ENCODE data around the gene ASPDH. TPM values are rescaled to one million over a fixed set of nuclear protein-coding genes. Genes with fewer than 3 reads are reported as not detected.

Gene ASPDH
- polyA plus RNA-seq, 2 of the 4 experiments (the other 2 are of a cell fraction): not detected

- FAIRE-seq (no peak), ATAC-seq (no peak), DNase-seq (ENCODE audit: low read depth in 1 of 2, low spot score in 1 of 2) (no peak)
- Histone ChIP-seq H3K27ac (no peak overlapping the region), H3K4me3 (no peak overlapping the region), H3K9me3 (no peaks in the 10 kb centered on the region), H3K4me1 (peaks cover 12% of the 10 kb centered on the region), H3K4me2 (no peak overlapping the region)
- TF ChIP-seq JUNB (IDR thresholded peaks at IDR 0.05): no peak
- no peak for TF ChIP-seq POLR2AphosphoS2 (conservative IDR thresholded peaks at IDR 0.05; ENCODE audit: low read length)
- no peak for TF ChIP-seq ELK1 (IDR thresholded peaks at IDR 0.05; ENCODE audit: low read depth, low read length)
- no peak for TF ChIP-seq MAZ (IDR thresholded peaks at IDR 0.05; ENCODE audit: borderline replicate concordance, low read depth, low read length)
- TF ChIP-seq MYC (IDR thresholded peaks at IDR 0.05; ENCODE audit: borderline replicate concordance, low read length): no peak
- TF ChIP-seq SREBF2 (IDR thresholded peaks at IDR 0.05): no peak
- no peak for TF ChIP-seq ZFP36 (IDR thresholded peaks at IDR 0.05; ENCODE audit: borderline replicate concordance, partially characterized antibody)
- no peak for TF ChIP-seq CBX8 (IDR thresholded peaks at IDR 0.05)
- TF ChIP-seq KDM1A (IDR thresholded peaks at IDR 0.05; ENCODE audit: low read depth): no peak
- TF ChIP-seq HMGXB4 (CRISPR knock-in tag; IDR thresholded peaks at IDR 0.05; ENCODE audit: borderline replicate concordance): no peak
- TF ChIP-seq EHF (CRISPR knock-in tag; IDR thresholded peaks at IDR 0.05): no peak
- TF ChIP-seq BHLHE40 (IDR thresholded peaks at IDR 0.05; ENCODE audit: low read depth, low read length): no peak
- TF ChIP-seq HOXB13 (CRISPR knock-in tag; IDR thresholded peaks at IDR 0.05; ENCODE audit: low read depth): no peak
- no peak for TF ChIP-seq EP300 (IDR thresholded peaks at IDR 0.05)
- no peak for TF ChIP-seq TFCP2L1 (CRISPR knock-in tag; IDR thresholded peaks at IDR 0.05)
- no peak for TF ChIP-seq NR3C1 (IDR thresholded peaks at IDR 0.05)
- ChIA-PET CTCF (interaction anchor here (0.6 to 11.8 kb wide), 6 partner anchors 13 to 218 kb away, joined by 3 to 355 read pairs (median 6); no protein-coding TSS in a partner anchor), POLR2A (interaction anchor here (0.6 kb wide), 1 partner anchor 100 kb away, joined by 3 read pairs; no protein-coding TSS in a partner anchor)
- 54% methylated on average over 10 of the region's 10 CpGs for WGBS (ENCODE audit: missing lambda C conversion rate)
Observed at GRCh38 chr19:50559636-50560035, 45.9 kb upstream of the ASPDH start.

- ChIA-PET POLR2A (no interaction called here), CTCF (interaction anchor here (1.1 to 11.8 kb wide), 9 partner anchors 14 to 226 kb away, joined by 4 to 355 read pairs (median 15); no protein-coding TSS in a partner anchor)
- no peak for DNase-seq (ENCODE audit: low read depth in 1 of 2, low spot score in 1 of 2)
- 81% methylated on average over 13 of the region's 13 CpGs for WGBS (ENCODE audit: missing lambda C conversion rate)
- FAIRE-seq: no peak
- Histone ChIP-seq H3K4me2 (no peak overlapping the region), H3K4me3 (no peak overlapping the region), H3K9me3 (no peaks in the 10 kb centered on the region), H3K27ac (no peak overlapping the region), H3K4me1 (peaks cover 12% of the 10 kb centered on the region)
- ATAC-seq: no peak
- no peak for TF ChIP-seq ELK1 (IDR thresholded peaks at IDR 0.05; ENCODE audit: low read depth, low read length)
- no peak for TF ChIP-seq HEYL (CRISPR knock-in tag; IDR thresholded peaks at IDR 0.05)
- TF ChIP-seq REST (IDR thresholded peaks at IDR 0.05): no peak
- TF ChIP-seq HOXB13 (CRISPR knock-in tag; IDR thresholded peaks at IDR 0.05; ENCODE audit: low read depth): no peak
- TF ChIP-seq USF2 (IDR thresholded peaks at IDR 0.05): no peak
- TF ChIP-seq ZNF302 (CRISPR knock-in tag; IDR thresholded peaks at IDR 0.05): no peak
- TF ChIP-seq RFX5 (IDR thresholded peaks at IDR 0.05): no peak
- no peak for TF ChIP-seq CEBPB (IDR thresholded peaks at IDR 0.05)
- TF ChIP-seq HOXA7 (CRISPR knock-in tag; IDR thresholded peaks at IDR 0.05): no peak
- TF ChIP-seq JUN (IDR thresholded peaks at IDR 0.05): no peak
- TF ChIP-seq ESRRA (IDR thresholded peaks at IDR 0.05; ENCODE audit: borderline replicate concordance, low read length): no peak
- TF ChIP-seq PBX3 (IDR thresholded peaks at IDR 0.05): no peak
- TF ChIP-seq NFE2L2 (conservative IDR thresholded peaks at IDR 0.05; ENCODE audit: low read length): no peak
- no peak for TF ChIP-seq TP53 (CRISPR knock-in tag; IDR thresholded peaks at IDR 0.05)
- no peak for TF ChIP-seq KDM1A (IDR thresholded peaks at IDR 0.05; ENCODE audit: low read depth)
- TF ChIP-seq KDM5A (IDR thresholded peaks at IDR 0.05): no peak
- no peak for TF ChIP-seq CHD2 (IDR thresholded peaks at IDR 0.05; ENCODE audit: low read length, partially characterized antibody)
Observed at GRCh38 chr19:50558449-50558848, 44.7 kb upstream of the ASPDH start.

Data from A549 (cell line).